ENCODE measurements around the gene GLT8D1. TPM values are rescaled to one million over a fixed set of nuclear protein-coding genes. Genes with fewer than 3 reads are reported as not detected.

The GLT8D1 gene
- total and polyA plus RNA-seq, 2 experiments from 2014 or later = 30.0 to 40.8 TPM

- no peaks in the 10 kb centered on the region for H3K4me1 Mint-ChIP-seq
Observed at GRCh38 chr3:52731590-52731989, 26.0 kb upstream of the GLT8D1 start.

More at GRCh38 chr3:52731590-52731989, 26.0 kb upstream of the GLT8D1 start:
- Histone ChIP-seq H3K4me2 (no peak overlapping the region), H3K4me1 (ENCODE audit: insufficient read depth) (no peaks in the 10 kb centered on the region), H3K9me2 (ENCODE audit: insufficient read depth) (no peaks in the 10 kb centered on the region), H3K27ac (ENCODE audit: low read depth) (no peak overlapping the region), H3K79me2 (replicated peaks; ENCODE audit: insufficient read depth) (no peaks in the 10 kb centered on the region), H3F3A (replicated peaks; ENCODE audit: low read depth) (no peaks in the 10 kb centered on the region), H3K36me3 (ENCODE audit: insufficient read depth) (peaks cover 34% of the 10 kb centered on the region), H4K20me1 (replicated peaks; ENCODE audit: insufficient read depth) (no peaks in the 10 kb centered on the region), H3K4me3 (no peak overlapping the region), H2AFZ (no peak overlapping the region), H3K27me3 (ENCODE audit: insufficient read depth) (no peaks in the 10 kb centered on the region)
- H3K27me3 Mint-ChIP-seq (ENCODE audit: insufficient read depth, low read depth, poor library complexity) = peaks cover 3% of the 10 kb centered on the region
- H3K36me3 Mint-ChIP-seq (ENCODE audit: low read depth) = peaks cover 87% of the 10 kb centered on the region
- no peak overlapping the region for H3K27ac Mint-ChIP-seq
- H3K9me3 Mint-ChIP-seq = peaks cover 23% of the 10 kb centered on the region
- DNase-seq (ENCODE audit: low spot score) = no peak
- H3K4me3 Mint-ChIP-seq = no peak overlapping the region
- TF ChIP-seq ZNF331 (CRISPR knock-in tag; IDR thresholded peaks at IDR 0.05; ENCODE audit: low read depth) (no peak), STAT1 (IDR thresholded peaks at IDR 0.05; ENCODE audit: unreplicated experiment) (no peak), ZNF114 (CRISPR knock-in tag; IDR thresholded peaks at IDR 0.05) (no peak), JUNB (IDR thresholded peaks at IDR 0.05; ENCODE audit: unreplicated experiment) (no peak), REST (IDR thresholded peaks at IDR 0.05; ENCODE audit: unreplicated experiment) (no peak), CREB1 (CRISPR knock-in tag; IDR thresholded peaks at IDR 0.05; ENCODE audit: low read depth) (no peak), ETS1 (IDR thresholded peaks at IDR 0.05) (no peak)
- TF ChIP-seq, protein P1, sequence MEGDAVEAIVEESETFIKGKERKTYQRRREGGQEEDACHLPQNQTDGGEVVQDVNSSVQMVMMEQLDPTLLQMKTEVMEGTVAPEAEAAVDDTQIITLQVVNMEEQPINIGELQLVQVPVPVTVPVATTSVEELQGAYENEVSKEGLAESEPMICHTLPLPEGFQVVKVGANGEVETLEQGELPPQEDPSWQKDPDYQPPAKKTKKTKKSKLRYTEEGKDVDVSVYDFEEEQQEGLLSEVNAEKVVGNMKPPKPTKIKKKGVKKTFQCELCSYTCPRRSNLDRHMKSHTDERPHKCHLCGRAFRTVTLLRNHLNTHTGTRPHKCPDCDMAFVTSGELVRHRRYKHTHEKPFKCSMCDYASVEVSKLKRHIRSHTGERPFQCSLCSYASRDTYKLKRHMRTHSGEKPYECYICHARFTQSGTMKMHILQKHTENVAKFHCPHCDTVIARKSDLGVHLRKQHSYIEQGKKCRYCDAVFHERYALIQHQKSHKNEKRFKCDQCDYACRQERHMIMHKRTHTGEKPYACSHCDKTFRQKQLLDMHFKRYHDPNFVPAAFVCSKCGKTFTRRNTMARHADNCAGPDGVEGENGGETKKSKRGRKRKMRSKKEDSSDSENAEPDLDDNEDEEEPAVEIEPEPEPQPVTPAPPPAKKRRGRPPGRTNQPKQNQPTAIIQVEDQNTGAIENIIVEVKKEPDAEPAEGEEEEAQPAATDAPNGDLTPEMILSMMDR (conservative IDR thresholded peaks at IDR 0.05; ENCODE audit: low read depth in 2 of 2) = no peak
- ATAC-seq = no peak

Data from GM23338 (cell line).